Neural crest cell (in vitro differentiated cells): ENCODE data around the gene ANP32E. TPM values are rescaled to one million over a fixed set of nuclear protein-coding genes. Genes with fewer than 3 reads are reported as not detected.

Experiments
- DNase-seq: peaks from one replicate; pipeline ENCODE4 v3.0.0; 2021; ENCODE audit warnings: low read depth, mixed read lengths, low spot score
- H3K27ac Mint-ChIP-seq: one replicate; pipeline ENCODE4 v1.8.0; 2021; ENCODE audit warnings: mild to moderate bottlenecking, mixed read lengths; ENCODE audit not compliant: unreplicated experiment
- H3K27me3 Mint-ChIP-seq: 2 replicates; pipeline ENCODE4 v1.8.0; 2021; ENCODE audit warnings: low read depth, mild to moderate bottlenecking, mixed read lengths
- H3K36me3 Mint-ChIP-seq: 2 replicates; pipeline ENCODE4 v1.8.0; 2021; ENCODE audit warnings: low read depth, mild to moderate bottlenecking, mixed read lengths
- H3K4me1 Mint-ChIP-seq: 2 replicates; pipeline ENCODE4 v1.8.0; 2021; ENCODE audit warnings: mixed read lengths
- H3K4me3 Mint-ChIP-seq: one replicate; pipeline ENCODE4 v1.8.0; 2021; ENCODE audit warnings: mild to moderate bottlenecking, mixed read lengths
- H3K9me3 Mint-ChIP-seq: 2 replicates; pipeline ENCODE4 v1.8.0; 2021; ENCODE audit warnings: mixed read lengths
- total RNA-seq: library from RNA; stranded (reverse); gene quantifications from 2 replicates; pipeline ENCODE4 v1.2.1, GENCODE V29; 2021
- TF ChIP-seq, protein P1 (sequence below): fragments of 200-600 bp; sonication (generic); conservative IDR thresholded peaks from 2 replicates; pipeline ENCODE4 v1.5.0; 2021; ENCODE audit warnings: antibody characterized with exemption, mild to moderate bottlenecking

ANP32E gene
- total RNA-seq, 1 donor from 2014 or later: 110 TPM

DNA sequence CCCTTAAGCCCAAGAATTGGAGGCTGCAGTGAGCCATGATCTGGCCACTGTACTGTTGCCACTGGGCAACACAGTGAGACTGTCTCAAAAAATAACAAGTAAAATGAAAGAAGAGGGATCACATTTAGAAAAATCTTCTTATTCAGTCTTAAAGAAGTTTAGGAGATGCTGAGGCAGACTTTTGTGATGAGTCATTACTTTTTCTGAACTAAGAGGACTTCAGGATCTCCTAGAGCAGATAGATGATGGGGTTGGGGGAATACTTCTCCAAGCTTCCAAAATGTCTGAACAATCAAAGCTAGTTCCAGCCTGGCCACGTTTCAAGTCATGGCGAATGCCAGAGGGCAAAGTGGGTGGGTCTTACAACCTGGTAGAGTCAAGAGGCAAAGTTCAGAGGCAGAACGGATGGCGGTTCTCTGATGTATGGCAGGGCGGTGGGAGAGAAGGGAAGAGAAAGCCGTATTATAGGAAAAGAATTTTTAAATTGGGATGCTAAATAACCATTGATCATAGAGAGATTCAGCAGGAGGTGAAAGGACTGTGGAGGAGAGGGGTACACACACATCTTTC is 44.3 kb upstream of the ANP32E start:
- peaks cover 27% of the 10 kb centered on the region for H3K4me1 Mint-ChIP-seq
- TF ChIP-seq, protein P1, sequence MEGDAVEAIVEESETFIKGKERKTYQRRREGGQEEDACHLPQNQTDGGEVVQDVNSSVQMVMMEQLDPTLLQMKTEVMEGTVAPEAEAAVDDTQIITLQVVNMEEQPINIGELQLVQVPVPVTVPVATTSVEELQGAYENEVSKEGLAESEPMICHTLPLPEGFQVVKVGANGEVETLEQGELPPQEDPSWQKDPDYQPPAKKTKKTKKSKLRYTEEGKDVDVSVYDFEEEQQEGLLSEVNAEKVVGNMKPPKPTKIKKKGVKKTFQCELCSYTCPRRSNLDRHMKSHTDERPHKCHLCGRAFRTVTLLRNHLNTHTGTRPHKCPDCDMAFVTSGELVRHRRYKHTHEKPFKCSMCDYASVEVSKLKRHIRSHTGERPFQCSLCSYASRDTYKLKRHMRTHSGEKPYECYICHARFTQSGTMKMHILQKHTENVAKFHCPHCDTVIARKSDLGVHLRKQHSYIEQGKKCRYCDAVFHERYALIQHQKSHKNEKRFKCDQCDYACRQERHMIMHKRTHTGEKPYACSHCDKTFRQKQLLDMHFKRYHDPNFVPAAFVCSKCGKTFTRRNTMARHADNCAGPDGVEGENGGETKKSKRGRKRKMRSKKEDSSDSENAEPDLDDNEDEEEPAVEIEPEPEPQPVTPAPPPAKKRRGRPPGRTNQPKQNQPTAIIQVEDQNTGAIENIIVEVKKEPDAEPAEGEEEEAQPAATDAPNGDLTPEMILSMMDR: no peak
- H3K9me3 Mint-ChIP-seq: peaks cover 3% of the 10 kb centered on the region
- DNase-seq: no peak
- H3K36me3 Mint-ChIP-seq: no peaks in the 10 kb centered on the region
- H3K4me3 Mint-ChIP-seq: no peak overlapping the region
- peak overlapping the region; percentile 14 for H3K27ac Mint-ChIP-seq
- peaks cover 16% of the 10 kb centered on the region for H3K27me3 Mint-ChIP-seq

DNA sequence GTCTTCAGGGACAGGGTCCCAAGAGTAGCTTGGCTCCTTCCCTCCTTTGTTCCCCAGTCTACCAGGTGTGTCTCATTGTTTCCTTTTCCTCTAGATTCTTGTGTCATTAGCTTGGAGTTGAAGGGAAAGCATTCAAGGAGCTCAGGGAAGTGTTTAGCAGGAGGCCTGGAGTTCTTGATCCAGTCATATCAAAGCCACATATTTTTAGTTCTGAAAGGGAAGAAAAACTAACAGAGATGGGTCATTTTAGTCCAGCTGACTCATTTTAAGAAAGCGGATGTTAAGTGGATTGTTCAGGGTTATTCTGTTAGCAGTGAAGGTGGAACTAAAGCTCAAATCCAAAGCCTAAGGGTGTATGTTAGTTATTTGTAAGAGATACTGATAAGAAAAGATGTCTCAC is 37.4 kb upstream of the ANP32E start:
- H3K27ac Mint-ChIP-seq: no peak overlapping the region

GRCh38 chr1:150271291-150271959 is 35.5 kb upstream of the ANP32E start:
- TF ChIP-seq, protein P1: no peak
- Mint-ChIP-seq H3K27me3 (no peaks in the 10 kb centered on the region), H3K4me1 (peaks cover 51% of the 10 kb centered on the region), H3K9me3 (no peaks in the 10 kb centered on the region), H3K36me3 (no peaks in the 10 kb centered on the region), H3K27ac (no peak overlapping the region), H3K4me3 (peak overlapping the region; percentile 16)
- DNase-seq: no peak

More for the DNA sequence above, 37.4 kb upstream of the ANP32E start:
- DNase-seq: no peak
- peak overlapping the region; percentile 83 for H3K4me3 Mint-ChIP-seq
- no peaks in the 10 kb centered on the region for H3K27me3 Mint-ChIP-seq
- peaks cover 34% of the 10 kb centered on the region for H3K4me1 Mint-ChIP-seq
- H3K9me3 Mint-ChIP-seq: no peaks in the 10 kb centered on the region
- no peaks in the 10 kb centered on the region for H3K36me3 Mint-ChIP-seq
- TF ChIP-seq, protein P1: no peak

DNA sequence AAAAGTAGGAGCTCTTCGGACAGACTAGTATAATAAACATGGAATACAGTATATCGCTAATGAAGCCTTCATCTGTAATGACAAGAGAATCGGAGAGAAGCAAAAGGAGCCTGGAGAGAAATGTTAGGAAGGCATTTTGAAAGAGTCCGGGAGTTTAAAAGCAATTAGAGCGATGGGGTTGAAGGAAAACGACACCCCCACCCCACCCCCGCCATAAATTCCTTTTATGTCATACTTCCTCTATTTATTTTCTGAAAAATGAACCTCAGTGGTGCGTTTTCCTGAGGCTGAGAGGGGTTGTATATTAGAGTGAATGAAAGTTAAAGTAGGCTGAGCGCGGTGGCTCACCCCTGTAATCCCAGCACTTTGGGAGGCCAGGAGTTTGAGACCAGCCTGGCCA is 33.5 kb upstream of the ANP32E start:
- H3K36me3 Mint-ChIP-seq: no peaks in the 10 kb centered on the region
- no peaks in the 10 kb centered on the region for H3K27me3 Mint-ChIP-seq
- H3K9me3 Mint-ChIP-seq: no peaks in the 10 kb centered on the region
- peak overlapping the region; percentile 97 for H3K4me3 Mint-ChIP-seq
- TF ChIP-seq, protein P1: no peak
- peaks cover 51% of the 10 kb centered on the region for H3K4me1 Mint-ChIP-seq
- H3K27ac Mint-ChIP-seq: peak overlapping the region; percentile 98
- DNase-seq: no peak

- H3K27me3 Mint-ChIP-seq: no peaks in the 10 kb centered on the region
- peak within 1 kb of the TSS; percentile 97 for H3K4me3 Mint-ChIP-seq
These were observed 32.9 kb upstream of the ANP32E start, which contains the start of gene APH1A for GRCh38 chr1:150268705-150269403. Gene APH1A, minus strand, starts transcription at chr1:150269016. Its CDS starts 206 bp downstream, at chr1:150268810.

More at GRCh38 chr1:150268705-150269403, 32.9 kb upstream of the ANP32E start, which contains the start of gene APH1A:
- no peaks in the 10 kb centered on the region for H3K36me3 Mint-ChIP-seq
- peak; percentile 90 for DNase-seq
- TF ChIP-seq, protein P1: no peak
- peak within 1 kb of the TSS; percentile 98 for H3K27ac Mint-ChIP-seq
- no peaks in the 10 kb centered on the region for H3K9me3 Mint-ChIP-seq
- peaks cover 51% of the 10 kb centered on the region for H3K4me1 Mint-ChIP-seq
